ENCODE data around the gene CFL2. TPM values are rescaled to one million over a fixed set of nuclear protein-coding genes. Genes with fewer than 3 reads are reported as not detected.

CFL2 gene
- total and polyA plus RNA-seq, 7 experiments from 2014 or later, result 3.6 to 34.2 (median 10.4) TPM

GRCh38 chr14:34693228-34693939, 21.0 kb downstream of the CFL2 start:
- POLR2A ChIA-PET, result interaction anchor here (0.7 kb wide), 1 partner anchor 12 kb away, joined by 3 read pairs; no protein-coding TSS in a partner anchor
- Histone ChIP-seq H3K4me3 (ENCODE audit: low read length) (no peak overlapping the region), H3K9me3 (ENCODE audit: control insufficient read depth in 2 of 3, low read length in 3 of 3) (no peaks in the 10 kb centered on the region), H3K27ac (ENCODE audit: low read depth, low read length) (no peak overlapping the region), H3K36me3 (ENCODE audit: control insufficient read depth in 2 of 3, insufficient read depth in 3 of 3, low read length in 3 of 3) (no peaks in the 10 kb centered on the region), H3K4me1 (ENCODE audit: control insufficient read depth in 2 of 2, insufficient read depth in 2 of 2, low read length in 2 of 2) (peaks cover 0 to 5% of the 10 kb centered on the region in 2 donors), H3K27me3 (ENCODE audit: control insufficient read depth in 2 of 2, insufficient read depth in 2 of 2, low read length in 2 of 2) (no peaks in the 10 kb centered on the region)
- Mint-ChIP-seq H3K27me3 (peaks cover 0 to 8% (median 0%) of the 10 kb centered on the region in 5 donors), H3K4me1 (peaks cover 8 to 14% (median 12%) of the 10 kb centered on the region in 7 donors), H3K9me3 (peaks cover 0 to 2% (median 0%) of the 10 kb centered on the region in 11 donors), H3K36me3 (no peaks in the 10 kb centered on the region), H3K4me3 (peak overlapping the region; percentile 25 to 82 (median 64)), H3K27ac (peak overlapping the region in 5 of 9 donors; percentile 11 to 70 (median 47))
- CTCF ChIA-PET, result interaction anchor here (0.8 to 1.1 kb wide), 2 partner anchors 20 to 33 kb away, joined by 3 to 4 read pairs; no protein-coding TSS in a partner anchor
- DNase-seq (peak in 4 of 9 donors; percentile 8 to 34 (median 16)), ATAC-seq (no peak)
- intact Hi-C loops (cut with micrococcal nuclease), result loop anchor here in 1 of 2 donors (2.0 kb wide), 1 partner anchor 21 kb away; the partner anchor contains the start of gene CFL2

GRCh38 chr14:34692898-34693227, 21.5 kb downstream of the CFL2 start:
- Histone ChIP-seq H3K4me3 (ENCODE audit: low read length) (no peak overlapping the region), H3K27ac (ENCODE audit: low read depth, low read length) (no peak overlapping the region), H3K36me3 (ENCODE audit: control insufficient read depth in 2 of 3, insufficient read depth in 3 of 3, low read length in 3 of 3) (no peaks in the 10 kb centered on the region), H3K9me3 (ENCODE audit: control insufficient read depth in 2 of 3, low read length in 3 of 3) (no peaks in the 10 kb centered on the region), H3K27me3 (ENCODE audit: control insufficient read depth in 2 of 2, insufficient read depth in 2 of 2, low read length in 2 of 2) (no peaks in the 10 kb centered on the region), H3K4me1 (ENCODE audit: control insufficient read depth in 2 of 2, insufficient read depth in 2 of 2, low read length in 2 of 2) (peaks cover 0 to 5% of the 10 kb centered on the region in 2 donors)
- no peak for DNase-seq
- Mint-ChIP-seq H3K4me3 (peak overlapping the region; percentile 25 to 82 (median 64)), H3K27me3 (peaks cover 0 to 12% (median 0%) of the 10 kb centered on the region in 5 donors), H3K27ac (peak overlapping the region in 2 of 9 donors; percentile 11 to 70), H3K36me3 (no peaks in the 10 kb centered on the region), H3K4me1 (peaks cover 8 to 14% (median 12%) of the 10 kb centered on the region in 7 donors), H3K9me3 (peaks cover 0 to 2% (median 0%) of the 10 kb centered on the region in 11 donors)
- ChIA-PET CTCF (interaction anchor here (0.6 to 1.1 kb wide), 2 partner anchors 33 to 729 kb away, joined by 3 to 4 read pairs; no protein-coding TSS in a partner anchor), POLR2A (interaction anchor here (0.7 kb wide), 1 partner anchor 13 kb away, joined by 3 read pairs; no protein-coding TSS in a partner anchor)
- no peak for ATAC-seq
- intact Hi-C loops (cut with micrococcal nuclease), result loop anchor here in 1 of 2 donors (2.0 kb wide), 1 partner anchor 22 kb away; the partner anchor contains the start of gene CFL2

- Mint-ChIP-seq H3K27me3 (peaks cover 0 to 15% (median 0%) of the 10 kb centered on the region in 5 donors), H3K4me3 (peak overlapping the region in 2 of 10 donors; percentile 32 to 61), H3K4me1 (peaks cover 8 to 14% (median 12%) of the 10 kb centered on the region in 7 donors), H3K36me3 (no peaks in the 10 kb centered on the region), H3K9me3 (peaks cover 0 to 2% (median 0%) of the 10 kb centered on the region in 11 donors), H3K27ac (no peak overlapping the region)
- DNase-seq, result no peak
- peaks cover 0 to 5% of the 10 kb centered on the region in 2 donors for H3K4me1 ChIP-seq (ENCODE audit: control insufficient read depth in 2 of 2, insufficient read depth in 2 of 2, low read length in 2 of 2)
- intact Hi-C loops (cut with micrococcal nuclease), result loop anchor here in 1 of 2 donors (2.0 kb wide), 1 partner anchor 22 kb away; the partner anchor contains the start of gene CFL2
- ChIA-PET POLR2A (no interaction called here), CTCF (interaction anchor here (0.6 to 1.1 kb wide), 2 partner anchors 34 to 730 kb away, joined by 3 to 4 read pairs; no protein-coding TSS in a partner anchor)
- no peak overlapping the region for H3K4me3 ChIP-seq (ENCODE audit: low read length)
- no peaks in the 10 kb centered on the region for H3K27me3 ChIP-seq (ENCODE audit: control insufficient read depth in 2 of 2, insufficient read depth in 2 of 2, low read length in 2 of 2)
- H3K36me3 ChIP-seq (ENCODE audit: control insufficient read depth in 2 of 3, insufficient read depth in 3 of 3, low read length in 3 of 3), result no peaks in the 10 kb centered on the region
- no peak overlapping the region for H3K27ac ChIP-seq (ENCODE audit: low read depth, low read length)
- no peaks in the 10 kb centered on the region for H3K9me3 ChIP-seq (ENCODE audit: control insufficient read depth in 2 of 3, low read length in 3 of 3)
- ATAC-seq, result no peak
These were observed 22.0 kb downstream of the CFL2 start for GRCh38 chr14:34692348-34692747.

- Histone ChIP-seq H3K4me3 (ENCODE audit: low read length) (no peak overlapping the region), H3K4me1 (ENCODE audit: control insufficient read depth in 2 of 2, insufficient read depth in 2 of 2, low read length in 2 of 2) (peaks cover 0 to 5% of the 10 kb centered on the region in 2 donors), H3K9me3 (ENCODE audit: control insufficient read depth in 2 of 3, low read length in 3 of 3) (no peaks in the 10 kb centered on the region), H3K36me3 (ENCODE audit: control insufficient read depth in 2 of 3, insufficient read depth in 3 of 3, low read length in 3 of 3) (no peaks in the 10 kb centered on the region), H3K27me3 (ENCODE audit: control insufficient read depth in 2 of 2, insufficient read depth in 2 of 2, low read length in 2 of 2) (no peaks in the 10 kb centered on the region), H3K27ac (ENCODE audit: low read depth, low read length) (no peak overlapping the region)
- Mint-ChIP-seq H3K36me3 (no peaks in the 10 kb centered on the region), H3K4me1 (peaks cover 8 to 14% (median 12%) of the 10 kb centered on the region in 7 donors), H3K4me3 (no peak overlapping the region), H3K27ac (no peak overlapping the region), H3K9me3 (peaks cover 0 to 2% (median 0%) of the 10 kb centered on the region in 11 donors), H3K27me3 (peaks cover 0 to 15% (median 0%) of the 10 kb centered on the region in 5 donors)
- ChIA-PET CTCF (interaction anchor here (1.0 kb wide), 1 partner anchor 18 kb away, joined by 3 read pairs; no protein-coding TSS in a partner anchor), POLR2A (no interaction called here)
- DNase-seq, result no peak
- intact Hi-C loops (cut with micrococcal nuclease), result no loop called here
- ATAC-seq, result no peak
These were observed 23.2 kb downstream of the CFL2 start for GRCh38 chr14:34691206-34691605.

- Histone ChIP-seq H3K4me3 (ENCODE audit: low read length) (no peak overlapping the region), H3K27me3 (ENCODE audit: control insufficient read depth in 2 of 2, insufficient read depth in 2 of 2, low read length in 2 of 2) (no peaks in the 10 kb centered on the region), H3K4me1 (ENCODE audit: control insufficient read depth in 2 of 2, insufficient read depth in 2 of 2, low read length in 2 of 2) (peaks cover 0 to 5% of the 10 kb centered on the region in 2 donors), H3K36me3 (ENCODE audit: control insufficient read depth in 2 of 3, insufficient read depth in 3 of 3, low read length in 3 of 3) (no peaks in the 10 kb centered on the region), H3K27ac (ENCODE audit: low read depth, low read length) (no peak overlapping the region), H3K9me3 (ENCODE audit: control insufficient read depth in 2 of 3, low read length in 3 of 3) (no peaks in the 10 kb centered on the region)
- CTCF ChIA-PET, result no interaction called here
- ATAC-seq (no peak), DNase-seq (no peak)
- POLR2A ChIA-PET, result interaction anchor here (0.6 kb wide), 1 partner anchor 98 kb away, joined by 3 read pairs; no protein-coding TSS in a partner anchor
- Mint-ChIP-seq H3K4me1 (peaks cover 8 to 14% (median 12%) of the 10 kb centered on the region in 7 donors), H3K27ac (peak overlapping the region in 1 of 9 donors; percentile 33), H3K9me3 (peaks cover 0 to 2% (median 0%) of the 10 kb centered on the region in 11 donors), H3K36me3 (no peaks in the 10 kb centered on the region), H3K4me3 (no peak overlapping the region), H3K27me3 (peaks cover 0 to 17% (median 0%) of the 10 kb centered on the region in 5 donors)
- intact Hi-C loops (cut with micrococcal nuclease), result no loop called here
These were observed 25.8 kb downstream of the CFL2 start for GRCh38 chr14:34688470-34689206.

GRCh38 chr14:34685819-34686428, 28.5 kb downstream of the CFL2 start:
- DNase-seq, result no peak
- Mint-ChIP-seq H3K27ac (peak overlapping the region in 1 of 9 donors; percentile 59), H3K4me3 (no peak overlapping the region), H3K27me3 (peaks cover 0 to 17% (median 0%) of the 10 kb centered on the region in 5 donors), H3K4me1 (peaks cover 0 to 13% (median 0%) of the 10 kb centered on the region in 7 donors), H3K9me3 (no peaks in the 10 kb centered on the region), H3K36me3 (no peaks in the 10 kb centered on the region)
- Histone ChIP-seq H3K27ac (ENCODE audit: low read depth, low read length) (no peak overlapping the region), H3K4me1 (ENCODE audit: control insufficient read depth in 2 of 2, insufficient read depth in 2 of 2, low read length in 2 of 2) (peaks cover 0 to 4% of the 10 kb centered on the region in 2 donors), H3K4me3 (ENCODE audit: low read length) (no peak overlapping the region), H3K36me3 (ENCODE audit: control insufficient read depth in 2 of 3, insufficient read depth in 3 of 3, low read length in 3 of 3) (no peaks in the 10 kb centered on the region), H3K27me3 (ENCODE audit: control insufficient read depth in 2 of 2, insufficient read depth in 2 of 2, low read length in 2 of 2) (no peaks in the 10 kb centered on the region), H3K9me3 (ENCODE audit: control insufficient read depth in 2 of 3, low read length in 3 of 3) (no peaks in the 10 kb centered on the region)
- intact Hi-C loops (cut with micrococcal nuclease), result no loop called here
- CTCF ChIA-PET, result interaction anchor here (1.4 kb wide), 1 partner anchor 13 kb away, joined by 3 read pairs; no protein-coding TSS in a partner anchor
- ATAC-seq, result no peak
- POLR2A ChIA-PET, result interaction anchor here (0.6 kb wide), 1 partner anchor 166 kb away, joined by 3 read pairs; no protein-coding TSS in a partner anchor

Measured in naive thymus-derived CD4-positive, alpha-beta T cell (primary cell).